BLaER1 (cell line): ENCODE results near the gene VWA8.
"Not testable (repeated sequence)": the region's sequence is repeated elsewhere in the genome, so short reads cannot be mapped to it uniquely, and the experiment has no call there.

ENCODE experiments used
- H3K27ac ChIP-seq: shearing (Covaris generic); formaldehyde crosslinking; 2 replicates; pipeline ENCODE4 v1.8.1; 2022
- H3K27me3 ChIP-seq: shearing (Covaris generic); formaldehyde crosslinking; 2 replicates; pipeline ENCODE4 v1.8.1; 2022
- H3K36me3 ChIP-seq: shearing (Covaris generic); formaldehyde crosslinking; 2 replicates; pipeline ENCODE4 v1.8.1; 2022
- H3K4me1 ChIP-seq: shearing (Covaris generic); formaldehyde crosslinking; 2 replicates; pipeline ENCODE4 v1.8.1; 2022
- H3K4me2 ChIP-seq: shearing (Covaris generic); formaldehyde crosslinking; 2 replicates; pipeline ENCODE4 v1.8.1; 2022
- H3K4me3 ChIP-seq: shearing (Covaris generic); formaldehyde crosslinking; 2 replicates; pipeline ENCODE4 v1.8.1; 2022
- H3K9ac ChIP-seq: shearing (Covaris generic); formaldehyde crosslinking; 2 replicates; pipeline ENCODE4 v1.8.1; 2022
- H3K9me3 ChIP-seq: shearing (Covaris generic); formaldehyde crosslinking; 2 replicates; pipeline ENCODE4 v1.8.1; 2022
- H4K20me1 ChIP-seq: shearing (Covaris generic); formaldehyde crosslinking; 2 replicates; pipeline ENCODE4 v1.8.1; 2022
- Cebpa-rat ChIP-seq: shearing (Covaris generic); IDR thresholded peaks from 2 replicates; pipeline ENCODE4 v1.8.1; 2022

Gene VWA8

DNA sequence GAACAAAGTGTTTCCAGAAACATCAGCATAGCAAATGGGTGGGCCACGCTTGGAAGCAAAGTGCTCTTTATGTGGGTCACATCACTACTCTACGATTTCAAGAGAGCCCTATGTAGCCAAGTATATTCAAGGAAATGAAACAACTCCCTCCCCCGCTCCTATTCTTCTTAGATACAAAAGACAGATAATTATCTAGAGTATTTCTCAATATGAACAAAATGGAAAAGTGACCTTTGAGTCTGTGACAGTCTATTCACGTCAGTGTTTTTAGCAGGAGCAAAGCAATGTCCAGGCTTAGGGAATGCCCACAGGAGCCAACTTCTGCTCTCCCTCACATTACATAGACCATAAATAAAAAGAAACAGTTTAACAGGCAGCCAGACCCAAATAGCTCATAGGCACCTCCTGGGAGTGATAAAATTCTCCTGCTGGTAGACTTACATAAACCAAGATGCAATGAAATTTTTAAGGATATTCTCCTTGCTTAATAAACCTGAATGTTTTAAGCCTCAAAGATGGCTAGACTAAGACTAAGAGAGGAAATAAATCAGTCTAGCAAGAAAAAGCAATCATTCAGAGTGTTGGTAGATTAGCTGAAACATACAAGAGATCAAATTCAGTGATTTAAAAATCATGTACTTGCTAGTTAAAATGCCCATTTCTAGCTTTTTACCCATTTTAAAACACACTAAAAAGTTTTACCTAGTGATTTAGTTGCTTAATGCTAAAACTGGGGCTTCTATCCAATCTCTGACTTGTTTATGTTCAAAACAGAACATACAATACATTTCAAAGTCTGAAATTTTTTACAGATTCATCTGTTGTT, 320.7 kb downstream of the VWA8 start:
- Histone ChIP-seq H3K4me1 (no peaks in the 10 kb centered on the region), H3K4me2 (no peak overlapping the region), H3K27me3 (no peaks in the 10 kb centered on the region), H3K27ac (no peak overlapping the region), H3K9me3 (no peaks in the 10 kb centered on the region), H3K9ac (no peak overlapping the region), H3K4me3 (no peak overlapping the region), H3K36me3 (no peaks in the 10 kb centered on the region), H4K20me1 (no peaks in the 10 kb centered on the region)
- no peak for TF ChIP-seq Cebpa-rat

DNA sequence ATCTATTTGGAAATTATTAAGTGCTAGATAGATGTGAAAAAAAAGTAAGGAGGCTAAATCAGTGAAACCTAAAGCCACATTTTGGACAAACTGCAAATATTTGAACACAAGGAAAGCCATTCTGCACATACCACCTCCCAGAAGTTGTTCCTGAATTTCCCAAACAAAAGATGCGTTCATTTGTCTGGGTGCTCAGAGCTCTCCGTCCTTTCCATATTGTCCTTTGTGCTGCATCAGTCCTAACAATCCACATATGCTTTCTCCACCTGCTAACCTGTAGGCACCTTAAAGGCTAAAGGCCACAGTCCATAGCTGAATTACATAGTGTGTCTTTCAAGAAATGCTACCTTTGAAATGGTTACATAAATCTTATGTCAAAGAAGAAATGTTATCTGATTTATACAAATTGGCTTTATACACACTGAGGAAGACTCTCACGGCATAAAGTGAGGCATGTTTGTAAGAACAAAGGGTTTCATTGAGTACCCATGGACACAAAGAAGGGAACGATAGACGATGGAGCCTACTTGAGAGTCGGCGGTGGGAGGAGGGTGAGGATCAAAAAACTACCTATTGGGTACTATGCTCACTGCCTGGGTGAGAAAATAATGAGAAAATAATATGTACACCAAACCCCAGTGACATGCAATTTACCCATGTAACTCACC, 321.5 kb downstream of the VWA8 start:
- Histone ChIP-seq H3K4me2 (no peak overlapping the region), H3K9ac (no peak overlapping the region), H3K36me3 (no peaks in the 10 kb centered on the region), H3K27me3 (no peaks in the 10 kb centered on the region), H3K4me1 (no peaks in the 10 kb centered on the region), H3K4me3 (no peak overlapping the region), H3K9me3 (no peaks in the 10 kb centered on the region), H3K27ac (no peak overlapping the region), H4K20me1 (no peaks in the 10 kb centered on the region)
- TF ChIP-seq Cebpa-rat = no peak

DNA sequence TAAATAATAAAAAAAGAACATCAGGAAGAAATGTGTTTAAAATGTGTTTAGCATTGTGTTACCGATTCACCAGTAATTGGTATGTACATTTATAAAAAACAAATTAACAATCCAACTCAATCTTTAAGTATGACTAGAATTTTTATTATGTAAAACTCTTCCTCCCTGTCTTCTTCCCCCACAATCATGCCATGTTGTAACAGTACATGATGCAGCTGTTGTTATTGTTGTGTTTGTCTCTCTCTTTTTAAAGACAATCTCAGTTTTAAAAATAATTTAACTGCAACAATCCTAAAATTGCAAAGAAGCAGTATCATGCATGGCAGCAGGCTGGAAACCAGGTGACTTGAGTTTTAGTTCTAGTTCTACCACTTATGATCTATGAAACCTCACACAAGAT, 323.3 kb downstream of the VWA8 start:
- no peaks in the 10 kb centered on the region for H3K27me3 ChIP-seq
- H3K9me3 ChIP-seq = no peaks in the 10 kb centered on the region
- no peak overlapping the region for H3K4me3 ChIP-seq
- H3K4me2 ChIP-seq = no peak overlapping the region
- TF ChIP-seq Cebpa-rat = no peak
- H4K20me1 ChIP-seq = no peaks in the 10 kb centered on the region
- H3K9ac ChIP-seq = no peak overlapping the region
- no peaks in the 10 kb centered on the region for H3K4me1 ChIP-seq
- H3K27ac ChIP-seq = no peak overlapping the region
- no peaks in the 10 kb centered on the region for H3K36me3 ChIP-seq

DNA sequence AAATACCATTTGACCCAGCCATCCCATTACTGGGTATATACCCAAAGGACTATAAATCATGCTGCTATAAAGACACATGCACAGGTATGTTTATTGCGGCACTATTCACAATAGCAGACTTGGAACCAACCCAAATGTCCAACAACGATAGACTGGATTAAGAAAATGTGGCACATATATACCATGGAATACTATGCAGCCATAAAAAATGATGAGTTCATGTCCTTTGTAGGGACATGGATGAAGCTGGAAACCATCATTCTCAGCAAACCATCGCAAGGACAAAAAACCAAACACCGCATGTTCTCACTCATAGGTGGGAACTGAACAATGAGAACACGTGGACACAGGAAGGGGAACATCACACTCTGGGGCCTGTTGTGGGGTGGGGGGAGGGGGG, 323.9 kb downstream of the VWA8 start:
- H3K9me3 ChIP-seq, H3K27me3 ChIP-seq, H3K4me3 ChIP-seq, H3K27ac ChIP-seq, H3K36me3 ChIP-seq, H3K4me1 ChIP-seq, H3K4me2 ChIP-seq, H3K9ac ChIP-seq, H4K20me1 ChIP-seq: not testable (repeated sequence)

GRCh38 chr13:41636590-41636989, 324.3 kb downstream of the VWA8 start:
- H3K4me2 ChIP-seq, H3K4me1 ChIP-seq, H3K36me3 ChIP-seq, H4K20me1 ChIP-seq, H3K27me3 ChIP-seq, H3K27ac ChIP-seq, H3K9me3 ChIP-seq, H3K9ac ChIP-seq, H3K4me3 ChIP-seq: not testable (repeated sequence)

DNA sequence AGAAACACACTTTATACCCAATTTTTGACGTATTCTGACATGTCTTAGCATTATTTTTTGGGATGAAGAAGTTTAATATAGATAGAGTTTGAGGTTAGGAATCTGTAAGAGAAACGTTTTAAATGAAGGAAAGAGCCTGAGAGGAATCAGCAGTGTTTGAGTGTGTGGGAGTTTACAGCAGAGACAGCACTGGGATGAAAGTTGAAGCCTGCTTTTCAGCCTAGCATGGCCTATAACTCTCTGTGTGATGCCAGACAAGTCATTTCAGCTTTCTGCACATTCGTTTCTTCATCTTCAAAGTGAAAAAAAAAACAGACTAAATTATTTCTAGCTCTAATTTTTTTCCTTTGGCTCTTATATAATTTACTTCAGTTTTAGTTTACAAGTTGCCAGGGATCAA, 326.5 kb downstream of the VWA8 start:
- no peaks in the 10 kb centered on the region for H4K20me1 ChIP-seq
- no peak overlapping the region for H3K27ac ChIP-seq
- no peak overlapping the region for H3K9ac ChIP-seq
- TF ChIP-seq Cebpa-rat = no peak
- no peaks in the 10 kb centered on the region for H3K27me3 ChIP-seq
- H3K9me3 ChIP-seq = no peaks in the 10 kb centered on the region
- no peaks in the 10 kb centered on the region for H3K36me3 ChIP-seq
- H3K4me2 ChIP-seq = no peak overlapping the region
- H3K4me3 ChIP-seq = no peak overlapping the region
- no peaks in the 10 kb centered on the region for H3K4me1 ChIP-seq

GRCh38 chr13:41633776-41634175, 327.1 kb downstream of the VWA8 start:
- no peak overlapping the region for H3K4me2 ChIP-seq
- no peaks in the 10 kb centered on the region for H3K36me3 ChIP-seq
- H3K9ac ChIP-seq = no peak overlapping the region
- H3K27ac ChIP-seq = no peak overlapping the region
- TF ChIP-seq Cebpa-rat = no peak
- no peaks in the 10 kb centered on the region for H4K20me1 ChIP-seq
- no peaks in the 10 kb centered on the region for H3K9me3 ChIP-seq
- H3K4me3 ChIP-seq = no peak overlapping the region
- H3K4me1 ChIP-seq = no peaks in the 10 kb centered on the region
- no peaks in the 10 kb centered on the region for H3K27me3 ChIP-seq

- peaks cover 3% of the 10 kb centered on the region for H3K9me3 ChIP-seq
- no peak overlapping the region for H3K4me3 ChIP-seq
- H3K36me3 ChIP-seq = no peaks in the 10 kb centered on the region
- no peaks in the 10 kb centered on the region for H3K4me1 ChIP-seq
- TF ChIP-seq Cebpa-rat = no peak
- H3K4me2 ChIP-seq = no peak overlapping the region
- H3K9ac ChIP-seq = no peak overlapping the region
- no peaks in the 10 kb centered on the region for H4K20me1 ChIP-seq
- H3K27me3 ChIP-seq = no peaks in the 10 kb centered on the region
- H3K27ac ChIP-seq = no peak overlapping the region
Measured at GRCh38 chr13:41631296-41631965, 329.5 kb downstream of the VWA8 start.

GRCh38 chr13:41627425-41627824, 333.5 kb downstream of the VWA8 start:
- H3K4me2 ChIP-seq = no peak overlapping the region
- H4K20me1 ChIP-seq = no peaks in the 10 kb centered on the region
- no peak for TF ChIP-seq Cebpa-rat
- H3K36me3 ChIP-seq = no peaks in the 10 kb centered on the region
- 0 out of 2 replicates have a peak, but pooled peaks cover 7% of the 10 kb centered on the region for H3K4me1 ChIP-seq
- H3K27ac ChIP-seq = no peak overlapping the region
- peaks cover 6% of the 10 kb centered on the region for H3K9me3 ChIP-seq
- H3K4me3 ChIP-seq = no peak overlapping the region
- H3K27me3 ChIP-seq = no peaks in the 10 kb centered on the region
- H3K9ac ChIP-seq = no peak overlapping the region

GRCh38 chr13:41624041-41624440, 336.9 kb downstream of the VWA8 start:
- no peaks in the 10 kb centered on the region for H4K20me1 ChIP-seq
- H3K27ac ChIP-seq = no peak overlapping the region
- H3K4me3 ChIP-seq = no peak overlapping the region
- peaks cover 6% of the 10 kb centered on the region for H3K9me3 ChIP-seq
- H3K9ac ChIP-seq = no peak overlapping the region
- no peak overlapping the region for H3K4me2 ChIP-seq
- TF ChIP-seq Cebpa-rat = no peak
- H3K4me1 ChIP-seq = 0 out of 2 replicates have a peak, but pooled peaks cover 7% of the 10 kb centered on the region
- H3K36me3 ChIP-seq = no peaks in the 10 kb centered on the region
- H3K27me3 ChIP-seq = no peaks in the 10 kb centered on the region
